AG04450 (cell line): Measurements from ENCODE around the gene NSMCE4A. TPM values are rescaled to one million over a fixed set of nuclear protein-coding genes. Genes with fewer than 3 reads are reported as not detected.

ENCODE experiments used
- CTCF ChIA-PET: fragments of 300-600, 350-600 bp; formaldehyde crosslinking; extraction: SDS; loops from one replicate; lab custom pipeline; 2022; ENCODE audit warnings: antibody characterized with exemption, inconsistent platforms; lab: Charles Lee
- POLR2A ChIA-PET: fragments of 350-600 bp; formaldehyde crosslinking; extraction: SDS; loops from one replicate; lab custom pipeline; 2021; ENCODE audit warnings: antibody characterized with exemption, inconsistent platforms; lab: Yijun Ruan, JAX
- DNase-seq: peaks from one replicate; pipeline ENCODE4 v3.0.0-alpha.2; 2011; ENCODE audit warnings: low read depth, low spot score
- H3K27ac ChIP-seq: one replicate; pipeline ENCODE4 v1.5.1; 2012; ENCODE audit warnings: low read depth, low read length, control low read depth
- H3K27me3 ChIP-seq: one replicate; pipeline ENCODE4 v1.6.0; 2012; ENCODE audit warnings: low read length; ENCODE audit not compliant: control insufficient read depth, insufficient read depth
- H3K4me3 ChIP-seq: 2 replicates; pipeline ENCODE4 v1.5.1; 2011; ENCODE audit warnings: mild to moderate bottlenecking, low read depth, low read length, control low read depth
- H3K9me3 ChIP-seq: 2 replicates; pipeline ENCODE4 v1.5.1; 2012; ENCODE audit warnings: low read length; ENCODE audit not compliant: control insufficient read depth, insufficient read depth
- CTCF ChIP-seq: IDR thresholded peaks from 2 replicates; pipeline ENCODE4 v1.5.1; 2011; ENCODE audit warnings: low read depth, low read length, control low read depth, inconsistent platforms
- polyA plus RNA-seq: library from polyadenylated mRNA; depleted of rRNA; stranded (reverse); fragments of >200 nt; gene quantifications from 2 replicates; pipeline ENCODE4 v1.2.3, GENCODE V29; 2011

The NSMCE4A gene
- polyA plus RNA-seq, 1 experiment, result 30.3 TPM

GRCh38 chr10:121949451-121949850 lies 25.6 kb downstream of the NSMCE4A start:
- Histone ChIP-seq H3K27me3 (no peaks in the 10 kb centered on the region), H3K27ac (no peak overlapping the region), H3K9me3 (no peaks in the 10 kb centered on the region), H3K4me3 (no peak overlapping the region)
- ChIA-PET POLR2A (no interaction called here), CTCF (interaction anchor here (0.6 kb wide), 1 partner anchor 335 kb away, joined by 3 read pairs; no protein-coding TSS in a partner anchor)
- no peak for DNase-seq
- no peak for TF ChIP-seq CTCF

- no peak for TF ChIP-seq CTCF
- POLR2A ChIA-PET, result no interaction called here
- Histone ChIP-seq H3K4me3 (no peak overlapping the region), H3K27me3 (no peaks in the 10 kb centered on the region), H3K27ac (no peak overlapping the region), H3K9me3 (no peaks in the 10 kb centered on the region)
- no peak for DNase-seq
- CTCF ChIA-PET, result interaction anchor here (1.0 kb wide), 1 partner anchor 102 kb away, joined by 3 read pairs; no protein-coding TSS in a partner anchor
These were observed 26.0 kb downstream of the NSMCE4A start for GRCh38 chr10:121949049-121949448.

- Histone ChIP-seq H3K27ac (no peak overlapping the region), H3K9me3 (no peaks in the 10 kb centered on the region), H3K27me3 (no peaks in the 10 kb centered on the region), H3K4me3 (no peak overlapping the region)
- CTCF ChIA-PET, result interaction anchor here (0.7 to 1.3 kb wide), 2 partner anchors 10 to 320 kb away, joined by 3 read pairs; no protein-coding TSS in a partner anchor
- DNase-seq, result no peak
- no peak for TF ChIP-seq CTCF
- POLR2A ChIA-PET, result interaction anchor here (0.6 kb wide), 1 partner anchor 69 kb away, joined by 4 read pairs; no protein-coding TSS in a partner anchor
These were observed 27.4 kb downstream of the NSMCE4A start for GRCh38 chr10:121947343-121948330.

- TF ChIP-seq CTCF, result no peak
- no peak overlapping the region for H3K27ac ChIP-seq
- POLR2A ChIA-PET, result no interaction called here
These were observed 32.1 kb downstream of the NSMCE4A start for GRCh38 chr10:121942749-121943416.

GRCh38 chr10:121941532-121941931 lies 33.5 kb downstream of the NSMCE4A start:
- DNase-seq, result no peak
- Histone ChIP-seq H3K9me3 (no peaks in the 10 kb centered on the region), H3K4me3 (no peak overlapping the region), H3K27me3 (no peaks in the 10 kb centered on the region), H3K27ac (no peak overlapping the region)
- POLR2A ChIA-PET, result no interaction called here
- TF ChIP-seq CTCF, result no peak
- CTCF ChIA-PET, result no interaction called here

More at GRCh38 chr10:121942749-121943416, 32.1 kb downstream of the NSMCE4A start:
- DNase-seq, result peak; percentile 47
- CTCF ChIA-PET, result no interaction called here
- no peak overlapping the region for H3K4me3 ChIP-seq
- no peaks in the 10 kb centered on the region for H3K9me3 ChIP-seq
- H3K27me3 ChIP-seq, result no peaks in the 10 kb centered on the region
